ENCODE data around the gene TMEM91.

TMEM91 gene

GRCh38 chr19:41410336-41411054, 34.2 kb downstream of the TMEM91 start:
- Mint-ChIP-seq H3K4me1 (peaks cover 5% of the 10 kb centered on the region), H3K27me3 (no peaks in the 10 kb centered on the region), H3K9me3 (no peaks in the 10 kb centered on the region), H3K4me3 (no peak overlapping the region), H3K27ac (peak overlapping the region in 1 of 2 donors; percentile 21)
- ATAC-seq (no peak), DNase-seq (no peak)

GRCh38 chr19:41411100-41411967, 35.0 kb downstream of the TMEM91 start:
- no peak for ATAC-seq
- no peak for DNase-seq
- Mint-ChIP-seq H3K27ac (no peak overlapping the region), H3K27me3 (no peaks in the 10 kb centered on the region), H3K9me3 (no peaks in the 10 kb centered on the region), H3K4me3 (no peak overlapping the region), H3K4me1 (peaks cover 5% of the 10 kb centered on the region)

GRCh38 chr19:41411968-41412265, 35.6 kb downstream of the TMEM91 start:
- Mint-ChIP-seq H3K9me3 (no peaks in the 10 kb centered on the region), H3K27me3 (no peaks in the 10 kb centered on the region), H3K4me1 (peaks cover 5% of the 10 kb centered on the region), H3K27ac (peak overlapping the region in 1 of 2 donors; percentile 59), H3K4me3 (no peak overlapping the region)
- ATAC-seq (no peak), DNase-seq (no peak)

- H3K4me3 Mint-ChIP-seq = no peak overlapping the region
- H3K9me3 Mint-ChIP-seq = no peaks in the 10 kb centered on the region
- H3K27ac Mint-ChIP-seq = no peak overlapping the region
- ATAC-seq (no peak), DNase-seq (no peak)
- no peaks in the 10 kb centered on the region for H3K27me3 Mint-ChIP-seq
- H3K4me1 Mint-ChIP-seq = peaks cover 5% of the 10 kb centered on the region
Measured at GRCh38 chr19:41412953-41413352, 36.6 kb downstream of the TMEM91 start.

GRCh38 chr19:41413947-41414346, 37.6 kb downstream of the TMEM91 start:
- DNase-seq (no peak), ATAC-seq (no peak)
- peaks cover 5% of the 10 kb centered on the region for H3K4me1 Mint-ChIP-seq
- no peak overlapping the region for H3K4me3 Mint-ChIP-seq
- no peak overlapping the region for H3K27ac Mint-ChIP-seq
- H3K27me3 Mint-ChIP-seq = no peaks in the 10 kb centered on the region
- no peaks in the 10 kb centered on the region for H3K9me3 Mint-ChIP-seq

GRCh38 chr19:41414461-41414860, 38.1 kb downstream of the TMEM91 start:
- peaks cover 5% of the 10 kb centered on the region for H3K4me1 Mint-ChIP-seq
- H3K27ac Mint-ChIP-seq = peak overlapping the region in 1 of 2 donors; percentile 0
- no peaks in the 10 kb centered on the region for H3K9me3 Mint-ChIP-seq
- DNase-seq (no peak), ATAC-seq (no peak)
- no peaks in the 10 kb centered on the region for H3K27me3 Mint-ChIP-seq
- no peak overlapping the region for H3K4me3 Mint-ChIP-seq

GRCh38 chr19:41415154-41415571, 38.8 kb downstream of the TMEM91 start:
- H3K27me3 Mint-ChIP-seq = no peaks in the 10 kb centered on the region

GRCh38 chr19:41416194-41416674, 39.9 kb downstream of the TMEM91 start:
- Mint-ChIP-seq H3K27ac (no peak overlapping the region), H3K27me3 (no peaks in the 10 kb centered on the region), H3K4me1 (no peaks in the 10 kb centered on the region), H3K4me3 (no peak overlapping the region), H3K9me3 (no peaks in the 10 kb centered on the region)
- DNase-seq (no peak), ATAC-seq (no peak)

More at GRCh38 chr19:41415154-41415571, 38.8 kb downstream of the TMEM91 start:
- H3K4me3 Mint-ChIP-seq = no peak overlapping the region
- H3K27ac Mint-ChIP-seq = no peak overlapping the region
- DNase-seq (no peak), ATAC-seq (no peak)
- no peaks in the 10 kb centered on the region for H3K9me3 Mint-ChIP-seq
- H3K4me1 Mint-ChIP-seq = peaks cover 5% of the 10 kb centered on the region

- no peak overlapping the region for H3K27ac Mint-ChIP-seq
- no peak for DNase-seq
Measured at GRCh38 chr19:41420101-41420880, 44.0 kb downstream of the TMEM91 start.

GRCh38 chr19:41421314-41421713, 45.0 kb downstream of the TMEM91 start:
- Mint-ChIP-seq H3K27ac (no peak overlapping the region), H3K27me3 (no peaks in the 10 kb centered on the region), H3K9me3 (no peaks in the 10 kb centered on the region), H3K4me1 (peaks cover 1% of the 10 kb centered on the region), H3K4me3 (no peak overlapping the region)
- ATAC-seq (no peak), DNase-seq (no peak)

More at GRCh38 chr19:41420101-41420880, 44.0 kb downstream of the TMEM91 start:
- no peak overlapping the region for H3K4me3 Mint-ChIP-seq
- no peaks in the 10 kb centered on the region for H3K27me3 Mint-ChIP-seq
- no peaks in the 10 kb centered on the region for H3K9me3 Mint-ChIP-seq
- H3K4me1 Mint-ChIP-seq = no peaks in the 10 kb centered on the region
- ATAC-seq = no peak

GRCh38 chr19:41421973-41422372, 45.6 kb downstream of the TMEM91 start:
- Mint-ChIP-seq H3K4me1 (peaks cover 8% of the 10 kb centered on the region), H3K9me3 (no peaks in the 10 kb centered on the region), H3K27ac (no peak overlapping the region), H3K27me3 (no peaks in the 10 kb centered on the region), H3K4me3 (no peak overlapping the region)
- no peak for DNase-seq
- ATAC-seq = no peak

GRCh38 chr19:41422456-41422855, 46.1 kb downstream of the TMEM91 start:
- Mint-ChIP-seq H3K27me3 (no peaks in the 10 kb centered on the region), H3K4me1 (peaks cover 13% of the 10 kb centered on the region), H3K27ac (no peak overlapping the region), H3K4me3 (no peak overlapping the region), H3K9me3 (no peaks in the 10 kb centered on the region)
- DNase-seq = no peak
- no peak for ATAC-seq

GRCh38 chr19:41422955-41423354, 46.6 kb downstream of the TMEM91 start:
- peaks cover 18% of the 10 kb centered on the region for H3K4me1 Mint-ChIP-seq
- H3K9me3 Mint-ChIP-seq = no peaks in the 10 kb centered on the region
- no peak for DNase-seq
- H3K27me3 Mint-ChIP-seq = no peaks in the 10 kb centered on the region
- H3K27ac Mint-ChIP-seq = no peak overlapping the region
- H3K4me3 Mint-ChIP-seq = no peak overlapping the region
- no peak for ATAC-seq

GRCh38 chr19:41424335-41425173, 48.2 kb downstream of the TMEM91 start:
- Mint-ChIP-seq H3K9me3 (no peaks in the 10 kb centered on the region), H3K27ac (no peak overlapping the region), H3K27me3 (no peaks in the 10 kb centered on the region), H3K4me3 (no peak overlapping the region), H3K4me1 (peaks cover 32% of the 10 kb centered on the region)
- ATAC-seq (no peak), DNase-seq (no peak)

Measured in stimulated activated naive CD8-positive, alpha-beta T cell treated with anti-CD3 and anti-CD28 coated beads, Interleukin-15, amount 100 ng/mL, for 72 hours (primary cell).